Urothelium cell line (cell line): ENCODE data around the gene PLP2.
"Not testable (repeated sequence)": the region's sequence is repeated elsewhere in the genome, so short reads cannot be mapped to it uniquely, and the experiment has no call there.

ENCODE experiments used
- DNase-seq: peaks from one replicate; pipeline ENCODE4 v3.0.0; 2011; ENCODE audit warnings: low spot score, mixed read lengths
- FAIRE-seq: peaks from 2 replicates; lab custom pipeline; 2011; peaks lifted over from hg19 to GRCh38; lab: Jason Lieb, UNC

Gene PLP2

DNA sequence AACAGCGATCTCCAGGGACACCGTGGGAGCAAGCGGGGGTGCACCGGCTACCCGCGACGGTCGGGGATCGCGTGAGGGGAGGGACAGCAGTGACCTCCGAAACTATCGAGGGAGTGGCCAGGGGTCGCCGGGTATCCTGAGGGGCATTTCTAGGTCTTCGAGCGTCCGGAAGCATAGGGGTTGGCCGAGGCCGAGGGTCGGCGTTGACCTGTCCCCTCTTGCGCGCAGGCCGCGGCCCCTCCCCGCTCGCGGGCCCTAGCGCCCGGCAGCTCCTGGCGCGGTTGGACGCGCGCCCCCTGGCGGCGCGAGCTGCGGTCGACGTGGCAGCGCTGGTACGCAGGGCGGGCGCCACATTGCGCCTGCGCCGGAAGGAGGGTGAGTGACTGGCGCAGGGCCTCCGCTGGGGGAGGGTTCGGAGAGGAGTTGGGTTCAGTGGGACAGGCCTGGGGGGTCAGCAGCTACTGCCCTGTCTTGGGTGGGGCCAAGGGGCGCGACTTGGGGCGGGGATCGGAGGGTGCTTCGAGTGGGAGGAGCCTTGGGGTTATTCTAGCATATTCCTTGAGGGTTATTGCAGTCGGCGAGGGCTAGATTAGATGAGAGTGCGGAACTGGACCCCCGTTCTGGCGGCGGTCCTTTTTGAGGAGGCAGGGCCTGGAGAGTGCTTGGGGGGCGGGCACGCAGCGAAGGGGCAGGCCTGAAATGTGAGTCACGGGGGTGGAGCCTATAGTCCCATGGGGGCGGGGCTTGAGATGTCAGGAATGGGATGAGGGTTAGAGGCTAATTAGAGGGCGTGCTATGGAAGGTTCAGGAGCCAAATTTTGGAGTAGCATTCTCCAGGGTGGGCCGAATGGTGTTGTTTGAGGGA lies 7.9 kb upstream of the PLP2 start:
- FAIRE-seq = peak; percentile 61
- DNase-seq = peak; percentile 83

DNA sequence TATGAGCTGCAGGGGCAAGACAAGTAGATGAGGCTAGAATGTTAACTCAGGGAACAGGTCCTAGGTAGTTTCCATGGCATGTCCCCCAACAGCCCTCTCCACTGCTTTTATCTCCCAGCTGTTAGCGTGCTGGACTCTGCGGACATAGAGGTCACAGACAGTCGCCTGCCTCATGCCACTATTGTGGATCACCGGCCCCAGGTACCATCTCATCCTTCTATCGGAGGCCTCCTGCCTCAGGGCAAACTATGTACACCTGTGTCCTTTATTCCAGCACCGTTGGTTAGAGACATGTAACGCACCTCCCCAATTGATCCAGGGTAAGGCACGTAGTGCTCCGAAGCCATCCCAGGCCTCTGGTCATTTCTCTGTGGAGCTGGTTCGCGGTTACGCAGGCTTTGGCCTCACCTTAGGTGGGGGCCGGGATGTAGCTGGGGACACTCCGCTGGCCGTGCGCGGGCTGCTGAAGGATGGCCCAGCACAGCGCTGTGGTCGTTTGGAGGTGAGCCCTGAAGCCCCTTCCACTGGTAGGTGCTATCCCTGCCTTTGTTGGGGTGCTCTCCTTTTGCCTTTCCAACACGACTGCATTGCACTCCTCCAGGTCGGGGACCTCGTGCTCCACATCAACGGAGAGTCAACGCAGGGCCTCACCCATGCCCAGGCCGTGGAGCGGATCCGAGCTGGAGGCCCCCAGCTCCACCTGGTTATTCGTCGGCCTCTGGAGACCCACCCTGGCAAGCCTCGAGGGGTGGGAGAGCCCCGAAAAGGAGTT lies 6.9 kb upstream of the PLP2 start:
- DNase-seq (no peak), FAIRE-seq (no peak)

DNA sequence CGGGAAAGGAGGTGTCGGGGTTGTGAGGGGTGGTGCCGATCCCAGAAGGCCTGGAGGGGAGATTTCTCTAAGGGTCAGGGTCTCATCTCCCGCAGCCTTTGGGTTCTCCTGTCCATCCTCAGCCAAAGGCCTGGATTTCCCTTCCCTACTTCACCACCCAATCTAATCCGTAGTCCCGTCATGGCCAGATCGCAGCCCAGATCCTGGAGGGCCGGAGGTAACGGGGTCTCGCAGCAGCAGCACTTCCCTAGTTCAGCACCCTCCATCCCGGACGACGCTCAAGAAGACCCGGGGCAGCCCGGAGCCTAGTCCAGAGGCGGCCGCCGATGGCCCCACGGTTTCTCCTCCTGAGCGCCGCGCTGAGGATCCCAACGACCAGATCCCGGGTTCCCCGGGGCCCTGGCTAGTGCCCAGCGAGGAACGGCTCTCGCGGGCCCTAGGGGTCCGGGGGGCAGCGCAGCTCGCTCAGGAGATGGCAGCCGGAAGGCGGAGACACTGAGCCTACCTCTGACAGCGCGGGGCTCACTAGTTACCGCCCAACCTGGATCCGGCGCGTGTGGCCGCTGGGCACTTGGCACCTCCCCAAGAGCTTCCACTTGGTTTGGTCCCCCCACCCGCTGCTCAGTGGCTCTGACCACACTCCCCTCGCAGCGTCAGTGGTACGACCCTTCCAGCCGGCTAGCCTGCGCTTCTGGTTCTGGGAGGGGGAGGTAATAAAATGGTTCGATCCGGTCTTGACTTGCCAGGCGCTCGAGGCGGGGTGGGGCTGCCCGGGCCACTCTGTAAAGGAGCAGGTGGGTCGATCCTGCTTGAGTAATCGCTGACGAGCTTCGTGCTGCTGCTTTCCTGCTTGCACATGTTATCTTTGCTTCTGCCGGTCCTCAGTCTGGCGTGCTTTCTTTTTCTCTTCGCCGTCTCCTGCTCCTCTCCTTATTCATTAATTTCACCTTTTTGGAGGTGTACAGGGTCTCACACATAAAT lies 5.5 kb upstream of the PLP2 start:
- FAIRE-seq (no peak), DNase-seq (peak; percentile 21)

DNA sequence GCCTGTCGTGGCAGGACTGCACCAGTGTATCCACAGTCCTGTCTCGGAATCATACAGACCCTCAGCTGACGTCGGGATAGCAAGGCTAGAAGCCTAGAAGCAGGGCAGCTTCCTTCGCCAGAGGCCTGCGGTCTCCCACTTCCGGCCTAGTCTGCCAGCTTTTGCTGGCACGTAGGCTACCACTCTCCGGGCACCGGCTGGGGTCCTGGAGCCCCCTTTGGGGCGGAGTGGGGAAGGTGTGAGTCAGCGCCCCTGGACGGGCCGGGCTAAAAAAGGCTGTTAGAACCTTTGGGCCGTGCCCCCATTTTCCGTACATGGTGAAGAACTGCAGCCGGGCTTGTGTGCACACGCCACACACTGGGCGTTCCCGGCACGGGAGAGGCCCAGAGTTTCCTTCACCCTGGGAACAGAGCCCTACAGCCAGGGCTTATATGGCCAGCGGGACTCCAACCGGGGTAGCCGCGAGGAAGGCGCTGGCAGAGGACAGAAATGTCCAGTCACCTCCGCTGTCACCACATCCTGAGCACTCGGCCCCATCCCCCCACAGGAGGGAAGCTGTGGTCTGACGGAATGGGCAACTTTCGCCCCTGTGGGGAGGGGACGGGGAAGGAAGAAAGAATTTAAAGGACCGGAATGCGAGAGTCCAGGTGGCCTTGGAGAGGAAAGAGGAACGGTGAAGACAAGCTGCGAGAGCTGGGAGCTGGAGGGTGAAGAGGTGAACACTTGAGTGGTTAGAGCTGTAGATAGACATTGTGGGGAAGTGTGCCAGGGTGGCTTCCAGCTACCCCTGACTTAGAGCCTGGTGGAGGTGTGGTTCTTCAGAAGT lies 4.6 kb upstream of the PLP2 start:
- peak; percentile 74 for DNase-seq
- no peak for FAIRE-seq

DNA sequence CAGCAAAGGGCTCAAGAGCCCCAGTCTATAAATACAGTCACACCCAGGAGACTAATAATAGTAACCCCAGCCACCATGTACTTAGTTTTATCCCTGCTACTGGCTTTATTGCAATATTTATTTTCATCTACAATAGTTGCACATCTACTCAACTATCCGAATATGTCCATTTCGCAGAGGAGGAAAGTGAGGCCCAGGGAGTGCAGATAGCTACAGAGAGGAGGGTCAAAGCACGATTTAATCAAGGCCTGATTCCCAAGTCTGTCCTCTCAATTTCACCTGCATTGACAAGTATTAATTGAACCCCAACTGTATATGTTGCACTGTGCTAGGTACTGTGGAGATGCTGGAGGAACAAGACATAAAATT lies 4.0 kb upstream of the PLP2 start:
- no peak for FAIRE-seq
- DNase-seq = no peak

DNA sequence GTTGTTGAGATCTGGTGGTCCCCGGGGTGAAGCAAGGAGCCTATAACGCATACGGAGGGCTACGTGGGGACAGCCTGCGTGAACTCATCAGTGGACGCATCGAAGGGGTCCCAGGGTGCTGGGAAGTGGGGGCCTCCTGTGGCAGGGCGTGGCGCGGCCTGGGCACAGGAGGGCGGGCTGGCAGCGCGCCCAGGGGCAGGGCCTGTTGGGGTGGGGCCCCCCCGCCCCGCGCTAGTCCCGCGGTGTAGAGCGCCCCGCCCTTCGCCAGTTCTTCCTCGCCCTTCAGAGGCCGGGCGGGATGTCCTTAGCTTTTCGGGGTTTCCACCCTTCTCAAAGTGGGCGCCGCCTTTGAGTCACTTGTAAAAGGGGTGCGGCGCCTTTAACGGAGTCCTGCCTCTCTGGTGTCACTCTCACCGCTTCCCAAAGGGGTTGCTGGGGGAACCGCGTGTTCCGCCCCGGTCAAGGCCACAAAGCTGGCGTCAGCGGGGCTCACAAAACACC lies 632 bp downstream of the PLP2 start:
- FAIRE-seq = no peak

DNA sequence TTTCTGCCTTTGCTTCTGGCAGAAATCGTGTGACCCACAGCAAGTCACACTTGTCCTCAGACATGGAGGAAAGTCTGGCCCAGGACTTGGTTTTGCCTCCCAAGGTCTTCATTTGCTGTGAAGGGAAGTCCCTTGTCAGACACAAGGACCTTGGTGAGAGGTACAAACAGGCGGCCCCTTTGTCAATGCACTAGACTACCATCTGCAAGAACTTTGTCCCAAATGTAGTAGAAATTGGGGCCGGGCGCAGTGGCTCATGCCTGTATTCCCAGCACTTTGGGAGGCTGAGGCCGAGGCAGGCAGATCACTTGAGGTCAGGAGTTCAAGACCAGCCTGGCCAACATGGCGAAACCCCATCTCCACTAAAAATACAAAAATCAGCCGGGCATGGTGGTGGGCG lies 1.8 kb downstream of the PLP2 start:
- DNase-seq, FAIRE-seq: not testable (repeated sequence)

More for the DNA sequence above, 632 bp downstream of the PLP2 start:
- DNase-seq = peak; percentile 59

DNA sequence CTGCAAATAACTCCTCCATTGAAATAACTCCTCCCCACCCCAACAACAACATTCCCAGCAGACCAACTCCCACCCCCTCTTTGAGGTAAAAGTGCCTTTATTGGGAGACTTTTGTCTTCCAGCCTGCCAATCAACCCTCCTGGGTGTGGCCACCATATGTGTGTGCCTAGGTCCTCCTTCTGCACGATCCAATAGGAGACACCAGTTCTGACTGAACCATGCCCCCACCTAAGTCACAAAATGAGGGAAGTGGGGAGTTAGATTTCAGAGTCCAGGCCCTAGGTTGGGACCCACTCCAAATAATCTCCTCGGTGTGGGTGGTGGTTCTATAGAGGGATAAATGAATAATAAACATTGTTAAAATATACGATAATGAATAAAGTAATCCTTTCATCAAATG lies 3.0 kb downstream of the PLP2 start:
- FAIRE-seq = no peak
- no peak for DNase-seq

DNA sequence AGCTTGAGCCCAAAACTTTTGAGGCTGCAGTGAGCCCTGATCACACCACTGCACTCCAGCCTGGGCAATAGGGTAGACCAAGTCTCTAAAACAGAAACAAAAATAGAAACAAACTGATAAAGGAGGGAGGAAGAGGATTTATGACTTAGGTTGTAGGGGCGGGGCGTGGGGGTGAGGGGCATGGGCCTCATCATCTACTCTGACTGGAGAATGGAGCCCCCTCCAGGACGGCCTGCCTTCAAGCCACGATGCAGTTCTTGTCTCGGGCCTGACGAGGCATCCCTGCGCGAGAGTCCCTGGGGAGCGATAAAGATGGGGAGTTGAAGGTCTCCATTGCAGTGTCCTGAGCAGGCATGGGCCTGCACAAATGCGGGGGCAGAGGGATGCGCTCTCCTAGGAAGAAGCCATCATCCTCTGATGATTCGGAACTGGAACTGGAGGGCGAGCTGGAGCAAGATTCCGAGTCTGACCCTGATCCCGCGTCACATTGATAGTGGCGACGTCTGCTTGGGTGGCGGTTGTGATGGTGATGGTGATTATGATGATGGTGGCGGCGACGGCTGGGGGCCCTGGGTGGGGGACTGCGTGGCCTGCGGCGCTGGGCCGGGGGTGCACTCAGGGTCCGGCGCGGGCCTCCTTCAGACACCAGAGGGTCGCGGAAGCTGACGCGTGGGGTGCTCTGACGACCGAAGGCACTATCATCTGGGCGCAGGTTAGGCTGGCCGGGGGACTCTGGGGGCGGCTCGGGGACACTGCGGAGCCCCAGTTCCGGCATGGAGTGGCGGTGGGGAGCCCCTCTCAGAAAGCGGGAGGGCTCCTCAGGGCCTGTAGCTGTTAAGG lies 4.0 kb downstream of the PLP2 start:
- DNase-seq (no peak), FAIRE-seq (no peak)

DNA sequence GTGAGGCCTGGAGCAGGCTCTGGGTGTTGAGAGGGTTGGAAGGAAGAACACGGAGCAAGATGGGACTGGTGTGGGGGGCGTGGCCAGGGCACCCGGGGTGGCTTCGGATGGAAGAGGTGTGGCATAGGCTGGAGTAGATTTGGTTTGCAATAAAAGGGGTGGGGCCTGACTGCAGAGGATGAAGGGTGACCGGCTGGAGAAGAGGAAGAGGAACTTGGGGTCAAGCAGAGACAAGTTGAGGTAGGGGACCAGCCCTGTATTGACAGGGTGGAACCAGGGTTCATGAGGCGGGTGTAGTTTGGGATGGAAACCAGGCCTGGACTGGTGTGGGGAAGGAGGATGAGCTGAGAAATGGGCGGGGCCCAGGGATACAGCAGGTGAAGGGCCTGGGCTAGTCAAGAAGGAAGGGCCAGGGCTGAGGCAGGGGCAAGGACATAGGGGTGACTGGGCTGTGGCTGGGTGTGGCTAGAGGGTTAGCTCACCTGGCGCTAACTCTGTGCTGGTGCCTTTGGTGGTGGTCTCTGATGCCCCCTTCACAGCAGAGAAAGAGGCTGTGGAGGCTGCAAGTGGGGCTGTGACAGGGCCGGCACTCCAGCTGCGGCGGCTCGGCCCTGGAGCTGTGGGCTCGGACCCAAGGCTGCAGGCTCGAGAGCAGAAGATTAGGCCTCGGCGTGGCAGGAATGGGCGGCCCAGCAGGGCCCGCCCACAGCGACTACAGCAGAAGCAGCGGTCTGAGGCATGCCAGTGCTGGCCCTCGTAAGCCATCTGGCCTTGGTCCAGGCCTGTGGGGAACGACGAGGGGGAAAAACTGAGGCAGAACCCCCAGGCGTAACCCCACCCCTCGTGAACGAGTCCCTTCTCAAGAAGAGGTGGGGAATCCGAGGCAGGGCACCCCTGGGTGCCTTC lies 5.0 kb downstream of the PLP2 start:
- no peak for DNase-seq
- no peak for FAIRE-seq

DNA sequence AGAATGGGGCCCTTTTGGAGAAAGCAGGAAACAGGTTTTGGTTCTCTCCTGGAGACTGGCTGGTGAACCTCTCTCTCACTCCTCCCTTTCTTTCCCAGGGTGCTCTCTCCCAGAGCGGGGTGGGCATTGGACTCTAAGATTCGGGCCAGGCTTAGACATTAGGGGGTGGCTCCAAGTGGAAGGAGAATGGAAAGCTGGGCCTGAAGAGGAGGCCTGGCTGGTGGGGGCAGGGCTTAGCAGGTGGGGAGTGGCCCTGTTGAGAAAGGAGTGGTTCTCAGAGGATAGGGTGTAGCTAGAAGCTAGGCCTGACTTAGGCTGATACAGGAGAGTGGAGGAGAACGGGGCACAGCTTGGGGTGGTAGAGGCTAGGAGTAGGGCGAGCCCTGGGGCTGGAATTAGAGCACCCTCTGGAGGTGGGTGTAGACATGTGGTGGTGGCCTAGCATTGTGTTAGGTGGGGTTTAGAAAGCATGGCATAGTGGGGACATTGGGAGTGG lies 5.7 kb downstream of the PLP2 start:
- DNase-seq (no peak), FAIRE-seq (no peak)

DNA sequence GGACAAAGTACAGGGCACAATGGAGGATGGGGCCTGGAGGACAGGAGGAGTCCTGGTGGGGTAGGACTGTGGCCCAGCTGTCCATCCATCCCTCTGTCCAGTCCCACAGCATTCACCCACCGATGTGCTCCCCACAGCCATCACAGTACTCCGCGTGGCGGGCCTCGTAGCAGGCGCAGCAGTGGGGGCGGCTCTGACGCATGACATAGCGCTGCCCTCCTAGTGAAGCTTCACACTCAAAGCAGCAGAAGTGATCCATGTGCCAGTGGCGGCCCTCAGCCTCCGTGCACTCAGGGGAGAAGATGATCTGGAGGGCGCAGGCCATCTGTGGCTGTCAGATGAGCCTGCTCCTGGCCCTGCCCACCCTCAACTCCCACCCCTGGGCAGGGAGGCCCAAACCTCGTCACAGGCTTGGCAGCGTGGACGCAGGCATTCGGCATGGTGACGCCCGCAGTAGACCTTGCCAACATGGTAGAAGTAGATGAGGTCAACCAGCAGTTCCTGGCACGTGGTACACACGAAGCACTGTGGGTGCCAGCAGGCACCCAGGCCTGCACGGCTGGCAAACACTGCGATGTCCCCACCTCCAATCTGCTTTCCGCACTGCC lies 6.3 kb downstream of the PLP2 start:
- FAIRE-seq = no peak
- DNase-seq = no peak

DNA sequence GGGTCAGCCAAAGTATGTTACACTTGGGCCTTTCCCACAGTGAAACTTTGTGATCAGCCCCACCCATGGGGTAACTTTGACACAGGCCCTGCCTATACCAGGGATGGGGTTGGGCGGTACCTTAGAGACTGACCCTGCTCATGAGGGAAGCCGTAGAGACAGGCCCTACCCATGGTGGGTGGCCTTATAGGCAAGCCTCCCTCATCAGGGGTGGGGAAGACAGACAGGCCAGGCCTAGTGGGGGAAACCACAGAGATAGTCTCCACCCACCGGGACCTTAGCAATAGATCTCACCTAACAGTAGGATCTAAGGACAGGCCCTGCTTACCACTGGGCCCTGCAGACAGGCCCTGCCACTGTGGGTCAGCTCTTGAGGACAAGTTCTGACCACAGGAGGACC lies 6.8 kb downstream of the PLP2 start:
- DNase-seq (no peak), FAIRE-seq (no peak)

DNA sequence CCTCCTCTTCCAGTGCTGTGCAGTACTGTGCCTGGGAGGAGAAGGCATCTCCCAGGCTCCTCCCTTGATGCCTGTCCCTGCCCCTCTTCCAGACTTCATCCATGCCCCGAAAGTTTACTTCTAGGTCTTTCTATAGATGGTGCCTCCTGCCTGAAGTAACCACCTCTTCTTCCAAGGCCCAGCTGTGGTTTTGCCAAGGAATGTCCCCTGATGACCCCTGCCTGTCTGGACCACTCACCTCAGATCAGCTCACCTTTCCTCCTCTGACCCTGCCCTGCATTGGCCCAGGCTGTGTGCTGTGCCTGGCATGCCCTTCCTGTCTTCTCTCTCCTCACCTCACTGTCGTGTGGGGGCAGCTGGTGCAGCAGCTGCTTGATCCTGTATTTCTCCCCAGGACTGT lies 7.7 kb downstream of the PLP2 start:
- DNase-seq (no peak), FAIRE-seq (no peak)

DNA sequence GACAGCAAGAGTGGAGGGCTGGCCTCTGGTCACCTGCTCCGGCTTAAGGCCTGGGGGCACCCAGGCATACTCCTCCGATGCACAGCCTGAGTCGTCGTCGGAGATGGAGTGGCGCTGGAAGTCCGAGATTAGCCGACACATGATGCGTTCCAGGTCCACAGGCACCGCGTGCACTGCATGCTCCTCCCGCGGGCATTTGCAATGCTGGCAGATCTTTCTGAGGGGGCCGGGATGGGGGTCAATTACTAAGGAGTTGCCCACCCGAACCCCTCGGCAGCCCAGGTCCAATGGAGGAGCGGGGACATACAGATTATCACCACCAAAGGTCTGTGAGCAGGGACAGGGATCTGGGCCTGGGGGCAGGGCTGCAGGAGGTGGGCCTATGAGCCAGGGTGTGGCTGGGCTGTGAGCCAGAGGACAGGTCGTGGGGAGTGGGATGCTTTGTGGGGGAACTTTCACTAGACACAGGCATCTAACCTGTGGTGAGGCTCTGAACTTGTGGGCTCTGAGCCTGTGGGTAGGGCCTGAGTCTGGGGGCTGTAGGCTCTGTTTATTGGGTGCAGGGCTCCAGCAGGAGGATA lies 12.1 kb downstream of the PLP2 start:
- FAIRE-seq = no peak
- no peak for DNase-seq

DNA sequence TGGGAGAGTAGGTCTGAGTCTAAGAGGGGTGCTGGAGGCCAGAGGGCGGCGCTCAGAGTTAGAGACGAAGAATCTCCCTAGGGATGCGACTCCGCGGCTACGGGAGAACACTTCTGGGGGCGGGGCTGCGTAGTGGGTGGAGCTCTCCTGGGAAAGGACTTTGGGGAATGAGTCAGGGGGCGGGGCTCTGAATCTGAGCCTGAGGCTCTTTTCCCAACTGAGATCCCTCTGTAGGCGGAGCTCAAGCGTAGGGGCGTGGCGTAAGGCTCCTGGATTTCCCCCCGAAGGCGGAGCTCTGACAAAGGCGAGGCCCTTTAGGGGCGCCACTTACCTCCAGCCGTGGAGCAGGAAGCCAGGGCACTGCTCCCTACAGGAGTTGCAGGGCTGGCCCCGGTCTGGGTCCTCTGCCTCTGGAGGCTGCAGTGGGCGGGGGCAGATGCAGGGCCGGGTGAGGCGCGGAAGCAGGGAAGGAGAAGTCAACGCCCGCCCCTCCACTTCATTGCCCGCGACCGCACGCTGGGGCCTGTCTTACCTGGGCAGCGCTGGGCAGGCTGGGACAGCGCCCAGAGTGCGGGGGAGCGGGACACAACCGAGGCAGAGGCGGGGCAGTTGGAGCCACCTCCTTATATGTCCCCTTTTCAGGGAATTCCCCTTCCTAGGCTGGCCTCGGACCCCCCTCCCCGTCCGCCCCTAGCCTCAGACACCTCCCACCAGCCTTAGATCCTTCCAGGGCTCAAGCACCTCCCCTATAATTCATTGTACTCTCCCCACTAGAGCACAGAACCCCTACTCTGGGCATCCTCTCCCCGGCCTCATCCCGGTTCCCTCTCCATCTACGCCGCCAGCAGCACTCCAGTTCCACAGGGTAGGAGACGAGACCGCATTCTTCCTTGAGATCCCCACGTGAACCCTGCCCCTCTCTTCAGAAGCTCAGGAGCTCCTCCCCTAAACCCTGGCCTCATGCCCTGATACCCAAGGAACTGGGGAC lies 12.9 kb downstream of the PLP2 start:
- no peak for FAIRE-seq
- peak; percentile 85 for DNase-seq
